Panc1 (cell line): Measurements from ENCODE around the gene IL21R. TPM values are rescaled to one million over a fixed set of nuclear protein-coding genes. Genes with fewer than 3 reads are reported as not detected.

ENCODE experiments used
- ATAC-seq: fragments of 200-7000 bp; cut with Tn5 transposase; 2 replicates; pipeline ENCODE4 v1.9.1; 2020; ENCODE audit warnings: mild to moderate bottlenecking, moderate library complexity
- BruUV-seq: library from RNA; stranded (reverse); fragments of 400-500 nt; replicated peaks from 2 replicates; lab custom pipeline; 2021; lab: Mats Ljungman, UMichigan
- CTCF ChIA-PET: fragments of 300-600 bp; sonication (Branson Sonifier 250); formaldehyde crosslinking; loops from one replicate; lab custom pipeline; 2022; ENCODE audit warnings: antibody characterized with exemption; lab: Charles Lee
- POLR2A ChIA-PET: fragments of 300-600 bp; sonication (Branson Sonifier 250); formaldehyde crosslinking; loops from one replicate; lab custom pipeline; 2022; ENCODE audit warnings: antibody characterized with exemption; lab: Charles Lee
- DNase-seq: peaks from one replicate; pipeline ENCODE4 v3.0.0-alpha.2; 2010; ENCODE audit warnings: low read depth, low spot score
- H3K27ac ChIP-seq: 2 replicates; pipeline ENCODE4 v1.5.1; 2011; ENCODE audit warnings: mild to moderate bottlenecking, low read length, inconsistent platforms
- H3K27me3 ChIP-seq: fragments of 200-500 bp; sonication (Bioruptor generic); 2 replicates; pipeline ENCODE4 v1.6.0; 2014; ENCODE audit warnings: low read length, inconsistent platforms; ENCODE audit not compliant: control insufficient read depth, insufficient read depth
- H3K36me3 ChIP-seq: fragments of 200-500 bp; sonication (Bioruptor generic); 2 replicates; pipeline ENCODE4 v1.5.1; 2014; ENCODE audit warnings: inconsistent platforms, mild to moderate bottlenecking, low read length, moderate library complexity; ENCODE audit not compliant: control insufficient read depth, insufficient read depth
- H3K4me1 ChIP-seq: 2 replicates; pipeline ENCODE4 v1.5.1; 2011; ENCODE audit warnings: inconsistent platforms, mild to moderate bottlenecking, low read length, moderate library complexity; ENCODE audit not compliant: control insufficient read depth, insufficient read depth
- H3K4me3 ChIP-seq, 2 experiments: 2 replicates each; pipeline ENCODE4 v1.5.1; 2011 to 2012; ENCODE audit warnings: low read depth in 2 of 2, low read length in 2 of 2, mild to moderate bottlenecking in 2 of 2, inconsistent platforms in 1 of 2, moderate library complexity in 1 of 2
- H3K9me3 ChIP-seq: fragments of 200-500 bp; sonication (Bioruptor generic); 2 replicates; pipeline ENCODE4 v1.5.1; 2014; ENCODE audit warnings: low read depth, mild to moderate bottlenecking, inconsistent platforms, low read length, moderate library complexity; ENCODE audit not compliant: control insufficient read depth, insufficient read depth
- CTCF ChIP-seq: fragments of 450-650 bp; IDR thresholded peaks from 2 replicates; pipeline ENCODE4 v1.5.1; 2017; ENCODE audit warnings: mild to moderate bottlenecking
- POLR2AphosphoS5 ChIP-seq: IDR thresholded peaks from 2 replicates; pipeline ENCODE4 v1.6.1; 2012; ENCODE audit warnings: mild to moderate bottlenecking, low read depth, low read length, moderate library complexity
- SIN3A ChIP-seq: IDR thresholded peaks from 2 replicates; pipeline ENCODE4 v1.6.1; 2012; ENCODE audit warnings: low read depth, mild to moderate bottlenecking, low read length, moderate library complexity, borderline replicate concordance; ENCODE audit not compliant: insufficient read depth
- TCF7L2 ChIP-seq: IDR thresholded peaks from 2 replicates; pipeline ENCODE4 v1.6.1; 2011; ENCODE audit warnings: mild to moderate bottlenecking, low read depth, low read length, inconsistent platforms
- in situ Hi-C: cut with HindIII; loops from 2 replicates; pipeline ENCODE4 v1.10.0; 2016; ENCODE audit warnings: low sequenced_read_pairs, low pct_unique_long_range_greater_than_20kb
- intact Hi-C: fragments of 100-400 bp; cut with micrococcal nuclease; formaldehyde crosslinking; loops from one replicate; pipeline ENCODE4 v1.10.0; 2022; ENCODE audit not compliant: unreplicated experiment
- total RNA-seq: library from RNA; stranded (reverse); gene quantifications from one replicate; pipeline ENCODE4 v1.2.1, GENCODE V29; 2021; ENCODE audit not compliant: unreplicated experiment
- TF ChIP-seq, protein P1 (sequence below), 2 experiments: IDR thresholded peaks; 2 replicates each; pipeline ENCODE4 v1.6.1; 2011 to 2012; ENCODE audit warnings: low read depth in 2 of 2, control low read depth in 1 of 2, low read length in 1 of 2, mild to moderate bottlenecking in 1 of 2, moderate library complexity in 1 of 2; ENCODE audit not compliant: insufficient read depth in 1 of 2

Gene IL21R
- total RNA-seq, 1 experiment from 2014 or later = 0.10 TPM

GRCh38 chr16:27465483-27465879 is 63.5 kb downstream of the IL21R start:
- Histone ChIP-seq H3K9me3 (no peaks in the 10 kb centered on the region), H3K27me3 (no peaks in the 10 kb centered on the region), H3K4me1 (no peaks in the 10 kb centered on the region), H3K27ac (no peak overlapping the region), H3K4me3 (no peak overlapping the region), H3K36me3 (peaks cover 9% of the 10 kb centered on the region; the same call in 1 of the 2 replicates)
- in situ Hi-C loops = no loop called here
- TF ChIP-seq, protein P1, sequence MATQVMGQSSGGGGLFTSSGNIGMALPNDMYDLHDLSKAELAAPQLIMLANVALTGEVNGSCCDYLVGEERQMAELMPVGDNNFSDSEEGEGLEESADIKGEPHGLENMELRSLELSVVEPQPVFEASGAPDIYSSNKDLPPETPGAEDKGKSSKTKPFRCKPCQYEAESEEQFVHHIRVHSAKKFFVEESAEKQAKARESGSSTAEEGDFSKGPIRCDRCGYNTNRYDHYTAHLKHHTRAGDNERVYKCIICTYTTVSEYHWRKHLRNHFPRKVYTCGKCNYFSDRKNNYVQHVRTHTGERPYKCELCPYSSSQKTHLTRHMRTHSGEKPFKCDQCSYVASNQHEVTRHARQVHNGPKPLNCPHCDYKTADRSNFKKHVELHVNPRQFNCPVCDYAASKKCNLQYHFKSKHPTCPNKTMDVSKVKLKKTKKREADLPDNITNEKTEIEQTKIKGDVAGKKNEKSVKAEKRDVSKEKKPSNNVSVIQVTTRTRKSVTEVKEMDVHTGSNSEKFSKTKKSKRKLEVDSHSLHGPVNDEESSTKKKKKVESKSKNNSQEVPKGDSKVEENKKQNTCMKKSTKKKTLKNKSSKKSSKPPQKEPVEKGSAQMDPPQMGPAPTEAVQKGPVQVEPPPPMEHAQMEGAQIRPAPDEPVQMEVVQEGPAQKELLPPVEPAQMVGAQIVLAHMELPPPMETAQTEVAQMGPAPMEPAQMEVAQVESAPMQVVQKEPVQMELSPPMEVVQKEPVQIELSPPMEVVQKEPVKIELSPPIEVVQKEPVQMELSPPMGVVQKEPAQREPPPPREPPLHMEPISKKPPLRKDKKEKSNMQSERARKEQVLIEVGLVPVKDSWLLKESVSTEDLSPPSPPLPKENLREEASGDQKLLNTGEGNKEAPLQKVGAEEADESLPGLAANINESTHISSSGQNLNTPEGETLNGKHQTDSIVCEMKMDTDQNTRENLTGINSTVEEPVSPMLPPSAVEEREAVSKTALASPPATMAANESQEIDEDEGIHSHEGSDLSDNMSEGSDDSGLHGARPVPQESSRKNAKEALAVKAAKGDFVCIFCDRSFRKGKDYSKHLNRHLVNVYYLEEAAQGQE (IDR thresholded peaks at IDR 0.05; ENCODE audit: insufficient read depth in 1 of 2, low read depth in 2 of 2, low read length in 1 of 2) = no peak
- TF ChIP-seq CTCF = no peak
- no peak for TF ChIP-seq SIN3A
- no peak for TF ChIP-seq TCF7L2
- TF ChIP-seq POLR2AphosphoS5 = no peak
- DNase-seq (no peak), ATAC-seq (no peak)
- intact Hi-C loops = no loop called here
- POLR2A ChIA-PET = no interaction called here
- CTCF ChIA-PET = no interaction called here
- BruUV-seq = no TSS peak

- H3K9me3 ChIP-seq = no peaks in the 10 kb centered on the region
- intact Hi-C loops = no loop called here
- in situ Hi-C loops = no loop called here
- POLR2A ChIA-PET = no interaction called here
- CTCF ChIA-PET = no interaction called here
- H3K36me3 ChIP-seq = peaks cover 14% of the 10 kb centered on the region
- H3K4me1 ChIP-seq = no peaks in the 10 kb centered on the region
- no peak overlapping the region for H3K4me3 ChIP-seq
- TF ChIP-seq, protein P1 (IDR thresholded peaks at IDR 0.05; ENCODE audit: insufficient read depth in 1 of 2, low read depth in 2 of 2, low read length in 1 of 2) = no peak
- no peak for TF ChIP-seq TCF7L2
- TF ChIP-seq CTCF = no peak
- TF ChIP-seq SIN3A = no peak
- no peak for TF ChIP-seq POLR2AphosphoS5
- H3K27ac ChIP-seq = no peak overlapping the region
- ATAC-seq (no peak), DNase-seq (no peak)
- H3K27me3 ChIP-seq = no peaks in the 10 kb centered on the region
- BruUV-seq = no TSS peak
These were observed 67.1 kb downstream of the IL21R start for GRCh38 chr16:27468941-27469531.
